Heart left ventricle (tissue), 16 donors: ENCODE results near the gene CCL4. TPM values are rescaled to one million over a fixed set of nuclear protein-coding genes. Genes with fewer than 3 reads are reported as not detected.
A peak's percentile ranks its signal among the peaks of the same experiment; 100 is the strongest.
"Not testable (repeated sequence)": the region's sequence is repeated elsewhere in the genome, so short reads cannot be mapped to it uniquely, and the experiment has no call there.

Source experiments
- ATAC-seq, 4 donors: fragments of 200-7000 bp; cut with Tn5 transposase; one replicate each; pipeline ENCODE4 v1.9.1; 2020 to 2022; ENCODE audit warnings: moderate library complexity in 4 of 4, mild to moderate bottlenecking in 3 of 4, moderate number of reproducible peaks in 1 of 4
- DNase-seq, 5 donors: peaks; one replicate each; pipeline ENCODE4 v3.0.0-alpha.2; 2020
- H3K27ac ChIP-seq, 12 donors: fragments of 200-600 bp; sonication (generic) in 4 of 12; one replicate each; pipeline versions ENCODE4 v1.5.0 to v1.8.0; 2016 to 2022; ENCODE audit warnings: mild to moderate bottlenecking in 2 of 12
- H3K27me3 ChIP-seq, 9 donors: fragments of 200-600 bp; sonication (generic) in 2 of 9; one replicate each; pipeline versions ENCODE4 v1.5.1 to v1.8.0; 2016 to 2022; ENCODE audit warnings: mild to moderate bottlenecking in 3 of 9
- H3K36me3 ChIP-seq, 9 donors: fragments of 200-600 bp; sonication (generic) in 2 of 9; one replicate each; pipeline versions ENCODE4 v1.5.0 to v1.8.0; 2018 to 2022; ENCODE audit warnings: mild to moderate bottlenecking in 2 of 9
- H3K4me1 ChIP-seq, 12 donors: fragments of 200-600 bp; sonication (generic) in 4 of 12; one replicate each; pipeline versions ENCODE4 v1.5.0 to v1.8.0; 2016 to 2022; ENCODE audit warnings: mild to moderate bottlenecking in 3 of 12
- H3K4me3 ChIP-seq, 12 donors: fragments of 200-600 bp; sonication (generic) in 4 of 12; one replicate each; pipeline versions ENCODE4 v1.5.0 to v1.8.0; 2017 to 2022; ENCODE audit warnings: mild to moderate bottlenecking in 9 of 12, moderate library complexity in 4 of 12
- H3K9me3 ChIP-seq, 12 donors: fragments of 200-600 bp; sonication (generic) in 4 of 12; one replicate each; pipeline versions ENCODE4 v1.5.0 to v1.8.0; 2016 to 2022; ENCODE audit warnings: mild to moderate bottlenecking in 1 of 12
- POLR2A ChIP-seq, 2 donors: fragments of 450-650 bp; IDR thresholded peaks; one replicate each; pipeline ENCODE4 v1.6.1; 2017; ENCODE audit warnings: antibody characterized with exemption in 2 of 2, mild to moderate bottlenecking in 2 of 2, moderate library complexity in 2 of 2
- WGBS, 4 donors: extraction: QIAGEN DNeasy Blood & Tissue Kit in 2 of 4; methylation state at CpG; one replicate each; pipeline versions ENCODE4 v1.1.5 to v1.1.7; 2013 to 2018; 5-methylcytosine and 5-hydroxymethylcytosine counted together
- intact Hi-C, 10 donors: fragments of 100-400 bp; cut with DNase I; formaldehyde crosslinking; loops; one replicate each; pipeline versions ENCODE4 v1.11.1 to v1.14.2; 2022
- polyA plus RNA-seq, 2 donors: library from polyadenylated mRNA; stranded (reverse); fragments of 200-250 nt; gene quantifications; one replicate each; pipeline ENCODE4 v1.2.3, GENCODE V29; 2013
- total RNA-seq, 9 donors: library from RNA; depleted of rRNA in 2 of 9; stranded (reverse); fragments of >200 nt in 2 of 9; fragmentation: NEBNext Ultra II Directional in 3 of 9; extraction: Animal tissue kit (Norgen Biotek cat#: 25700) in 3 of 9; gene quantifications; one replicate each; pipeline versions ENCODE4 v1.1.0 to v1.2.4, GENCODE V29; 2016 to 2023
- TF ChIP-seq, protein P1 (sequence below), 12 donors: fragments of 200-600 bp; sonication (generic) in 4 of 12; IDR thresholded peaks; one replicate each; pipeline versions ENCODE4 v1.5.0 to v1.8.0; 2018 to 2022; ENCODE audit warnings: antibody characterized with exemption in 12 of 12, mild to moderate bottlenecking in 5 of 12
- donor health status: ischemic (EF 13 %, LVEDD 7.1; RV severe dilation, severe dysfunction).
- donor health status: healthy with polysubstance abuse.
- donor health status: DM: no; HTN: yes; CAD: no.
- donor health status: DM: no; HTN: no; CAD: no.
- donor health status: ischemic (EF 25% LVEDD 6.9; RV normal size, moderate dysfunction).
- donor health status: ischemic (EF 25% LVEDD 5.7; RV mildly dilated, moderate dysfunction).
- donor health status: healthy.
- donor health status: DM: yes; HTN: yes; CAD: no.
- donor health status: ischemic (EF 35%, LVEDD 5.7; RV mildly dilated, moderate dysfunction).
- donor health status: nonischemic (EF 11% LVEDD 7.7; RV severe dilation, severe dysfunction).
- donor health status: DM: yes; HTN: yes; CAD: no.
- donor health status: PGD.
- donor health status: ischemic (EF 29% LVEDD 5.4; RV normal size, mild dysfunction).
- donor health status: nonischemic (EF 23%, LVEDD 6.1; RV moderate dilation, normal function).

CCL4 gene
- total and polyA plus RNA-seq, 11 donors, result 0.29 to 23.9 (median 1.1) TPM; not detected in 3

DNA sequence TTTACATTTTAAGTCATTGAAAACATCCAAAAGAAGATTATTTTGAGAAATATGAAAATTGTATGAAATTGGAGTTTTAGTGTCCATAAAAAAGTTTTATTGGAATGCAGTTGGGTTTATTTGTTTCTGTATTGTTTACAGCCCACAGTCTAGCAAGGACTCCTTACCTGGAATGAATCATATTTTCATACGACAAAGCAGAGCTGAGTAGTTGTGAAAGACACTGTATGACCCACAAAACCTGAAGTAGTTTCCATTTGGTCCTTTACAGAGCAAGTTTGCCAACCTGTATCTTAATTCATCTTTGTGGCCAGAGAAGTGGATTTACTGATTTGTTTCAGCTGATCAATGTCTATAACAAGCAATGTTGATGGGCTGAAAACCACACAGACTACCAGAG, 29.3 kb upstream of the CCL4 start:
- H3K4me1 ChIP-seq, result no peaks in the 10 kb centered on the region
- no peak overlapping the region for H3K4me3 ChIP-seq
- no peaks in the 10 kb centered on the region for H3K36me3 ChIP-seq
- no peak overlapping the region for H3K27ac ChIP-seq
- 82 to 93% (median 89%) methylated on average over 1 of the region's 1 CpG for WGBS, 4 donors
- TF ChIP-seq, protein P1, sequence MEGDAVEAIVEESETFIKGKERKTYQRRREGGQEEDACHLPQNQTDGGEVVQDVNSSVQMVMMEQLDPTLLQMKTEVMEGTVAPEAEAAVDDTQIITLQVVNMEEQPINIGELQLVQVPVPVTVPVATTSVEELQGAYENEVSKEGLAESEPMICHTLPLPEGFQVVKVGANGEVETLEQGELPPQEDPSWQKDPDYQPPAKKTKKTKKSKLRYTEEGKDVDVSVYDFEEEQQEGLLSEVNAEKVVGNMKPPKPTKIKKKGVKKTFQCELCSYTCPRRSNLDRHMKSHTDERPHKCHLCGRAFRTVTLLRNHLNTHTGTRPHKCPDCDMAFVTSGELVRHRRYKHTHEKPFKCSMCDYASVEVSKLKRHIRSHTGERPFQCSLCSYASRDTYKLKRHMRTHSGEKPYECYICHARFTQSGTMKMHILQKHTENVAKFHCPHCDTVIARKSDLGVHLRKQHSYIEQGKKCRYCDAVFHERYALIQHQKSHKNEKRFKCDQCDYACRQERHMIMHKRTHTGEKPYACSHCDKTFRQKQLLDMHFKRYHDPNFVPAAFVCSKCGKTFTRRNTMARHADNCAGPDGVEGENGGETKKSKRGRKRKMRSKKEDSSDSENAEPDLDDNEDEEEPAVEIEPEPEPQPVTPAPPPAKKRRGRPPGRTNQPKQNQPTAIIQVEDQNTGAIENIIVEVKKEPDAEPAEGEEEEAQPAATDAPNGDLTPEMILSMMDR (IDR thresholded peaks at IDR 0.05), result no peak
- TF ChIP-seq POLR2A (IDR thresholded peaks at IDR 0.05), result no peak
- peaks cover 0 to 8% (median 3%) of the 10 kb centered on the region in 12 donors for H3K9me3 ChIP-seq
- intact Hi-C loops, result loop anchor here in 5 of 10 donors (5.0 to 10.0 kb wide), 4 partner anchors 52 to 107 kb away; no protein-coding TSS in a partner anchor
- ATAC-seq (no peak), DNase-seq (no peak)
- peaks cover 0 to 3% (median 0%) of the 10 kb centered on the region in 9 donors for H3K27me3 ChIP-seq

DNA sequence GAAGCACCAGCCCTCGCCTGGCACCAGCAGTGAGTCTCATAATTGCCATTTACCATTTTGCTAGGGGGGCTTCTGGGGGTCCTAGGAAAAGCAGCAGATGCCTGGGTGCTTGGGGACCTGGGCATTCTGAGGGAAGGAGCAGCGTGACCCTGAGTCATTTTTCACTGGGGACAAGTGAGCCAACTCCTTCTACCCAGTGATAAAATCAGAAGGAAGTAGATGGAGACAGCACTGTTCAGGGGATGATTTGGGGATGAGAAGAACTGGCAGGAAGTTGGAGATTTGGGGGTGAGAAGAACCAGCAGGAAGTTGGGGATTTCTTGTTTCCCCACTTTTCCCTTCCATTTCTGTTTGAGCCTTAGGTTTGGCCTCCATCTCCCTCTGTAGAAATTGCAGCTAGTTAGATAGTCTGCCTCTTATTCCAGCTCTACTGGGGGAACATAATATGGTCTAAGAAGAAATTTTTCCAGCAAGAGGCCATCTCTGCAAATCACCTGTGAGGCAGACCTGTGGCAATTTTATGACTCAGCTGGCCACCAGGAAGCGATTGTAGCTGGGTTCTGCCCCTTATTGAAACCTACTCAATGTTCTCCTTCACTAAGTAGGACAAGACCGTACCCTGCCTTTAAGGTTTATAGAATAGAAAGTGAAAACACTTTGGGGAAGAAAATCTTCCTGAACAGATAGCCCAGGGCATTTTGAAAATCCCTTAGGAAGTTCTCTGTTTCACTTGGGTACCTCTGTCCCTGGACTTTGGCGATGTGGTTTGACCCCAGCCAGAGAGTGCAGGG, 21.8 kb upstream of the CCL4 start:
- peaks cover 0 to 23% (median 0%) of the 10 kb centered on the region in 12 donors for H3K4me1 ChIP-seq
- H3K4me3 ChIP-seq, H3K36me3 ChIP-seq, intact Hi-C loops, H3K9me3 ChIP-seq, DNase-seq, ATAC-seq, H3K27me3 ChIP-seq: not testable (repeated sequence)
- 82 to 94% (median 86%) methylated on average over 4 to 5 of the region's 5 CpGs for WGBS, 4 donors
- H3K27ac ChIP-seq, result peak overlapping the region in 2 of 12 donors; percentile 37 to 62

DNA sequence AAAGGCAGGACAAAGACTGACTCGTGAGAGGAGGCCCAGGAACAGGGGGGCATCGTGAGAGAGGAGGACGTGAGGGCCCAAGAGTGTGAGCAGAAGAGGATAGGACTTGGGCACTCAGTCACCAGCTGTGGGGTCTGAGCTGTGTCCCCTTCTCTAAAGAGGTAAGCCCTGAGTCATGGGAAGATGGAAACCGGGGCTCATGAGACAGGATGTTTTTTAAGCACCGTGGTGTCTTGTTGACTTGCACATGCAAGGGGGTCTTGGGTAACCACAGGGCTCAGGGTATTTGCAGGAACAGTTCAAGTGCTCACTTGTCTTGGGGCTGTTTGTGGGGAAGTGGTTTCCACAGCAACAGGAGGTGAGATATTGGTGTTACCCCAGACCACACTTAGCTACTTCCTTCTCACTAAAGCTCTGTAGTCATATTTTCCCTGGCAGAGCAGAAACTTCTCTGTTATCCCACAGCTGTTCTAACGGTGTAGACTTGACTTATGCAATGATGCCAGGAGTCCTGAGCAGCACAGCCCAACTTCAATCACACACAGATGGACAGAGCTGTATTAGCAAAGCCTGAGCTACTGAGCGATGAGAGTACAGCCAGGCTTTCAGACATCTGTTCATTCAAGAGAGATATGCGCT, 21.0 kb upstream of the CCL4 start:
- ATAC-seq (peak; percentile 20 to 89 (median 74)), DNase-seq (peak in 1 of 5 donors; percentile 29)
- H3K9me3 ChIP-seq, H3K27me3 ChIP-seq, H3K36me3 ChIP-seq, intact Hi-C loops, H3K4me3 ChIP-seq: not testable (repeated sequence)
- Histone ChIP-seq H3K4me1 (peaks cover 0 to 23% (median 0%) of the 10 kb centered on the region in 12 donors), H3K27ac (peak overlapping the region in 2 of 12 donors; percentile 37 to 62)
- 60 to 66% (median 63%) methylated on average over 8 of the region's 8 CpGs for WGBS, 4 donors

DNA sequence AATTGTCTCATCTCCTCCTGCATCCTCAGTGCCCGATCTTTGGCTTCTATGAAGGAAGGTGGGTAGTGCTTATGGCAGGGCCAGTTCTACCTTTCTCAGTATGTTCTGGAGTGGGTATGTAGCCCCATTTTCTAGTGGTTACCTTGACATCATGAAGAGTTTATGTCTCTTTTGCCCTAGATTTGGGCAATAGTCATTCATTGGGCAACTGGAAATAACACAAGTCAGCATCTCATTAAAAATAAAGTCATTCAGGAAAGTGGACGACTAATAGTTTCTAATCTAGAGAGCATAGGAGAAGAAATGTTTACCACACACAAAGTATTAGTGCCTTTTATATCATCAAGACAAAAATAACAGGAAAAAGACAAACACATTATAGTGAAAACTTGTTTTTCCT, 19.9 kb upstream of the CCL4 start:
- DNase-seq, H3K27me3 ChIP-seq, intact Hi-C loops, ATAC-seq, H3K9me3 ChIP-seq, H3K36me3 ChIP-seq, H3K4me3 ChIP-seq, H3K27ac ChIP-seq: not testable (repeated sequence)
- 85 to 94% (median 87%) methylated on average over 2 of the region's 2 CpGs for WGBS, 4 donors
- H3K4me1 ChIP-seq, result peaks cover 0 to 26% (median 0%) of the 10 kb centered on the region in 12 donors

GRCh38 chr17:36085765-36086164, 17.9 kb upstream of the CCL4 start:
- WGBS, 4 donors, result 38 to 64% (median 44%) methylated on average over 1 of the region's 1 CpG

More at GRCh38 chr17:36085765-36086164, 17.9 kb upstream of the CCL4 start:
- Histone ChIP-seq H3K4me1 (peaks cover 0 to 43% (median 0%) of the 10 kb centered on the region in 12 donors), H3K27me3 (peaks cover 0 to 13% (median 0%) of the 10 kb centered on the region in 9 donors), H3K4me3 (no peak overlapping the region), H3K9me3 (no peaks in the 10 kb centered on the region), H3K27ac (no peak overlapping the region), H3K36me3 (no peaks in the 10 kb centered on the region)
- TF ChIP-seq POLR2A (IDR thresholded peaks at IDR 0.05), result no peak
- TF ChIP-seq, protein P1 (IDR thresholded peaks at IDR 0.05), result no peak
- no peak for DNase-seq
- peak in 3 of 4 donors; percentile 64 to 72 (median 69) for ATAC-seq
- intact Hi-C loops, result no loop called here
